Left hindlimb (tissue), 1 donor: ENCODE measurements around the gene MPND.

Experiments
- DNase-seq: peaks from one replicate; pipeline ENCODE4 v3.0.0-alpha.2; 2018

Gene MPND

DNA sequence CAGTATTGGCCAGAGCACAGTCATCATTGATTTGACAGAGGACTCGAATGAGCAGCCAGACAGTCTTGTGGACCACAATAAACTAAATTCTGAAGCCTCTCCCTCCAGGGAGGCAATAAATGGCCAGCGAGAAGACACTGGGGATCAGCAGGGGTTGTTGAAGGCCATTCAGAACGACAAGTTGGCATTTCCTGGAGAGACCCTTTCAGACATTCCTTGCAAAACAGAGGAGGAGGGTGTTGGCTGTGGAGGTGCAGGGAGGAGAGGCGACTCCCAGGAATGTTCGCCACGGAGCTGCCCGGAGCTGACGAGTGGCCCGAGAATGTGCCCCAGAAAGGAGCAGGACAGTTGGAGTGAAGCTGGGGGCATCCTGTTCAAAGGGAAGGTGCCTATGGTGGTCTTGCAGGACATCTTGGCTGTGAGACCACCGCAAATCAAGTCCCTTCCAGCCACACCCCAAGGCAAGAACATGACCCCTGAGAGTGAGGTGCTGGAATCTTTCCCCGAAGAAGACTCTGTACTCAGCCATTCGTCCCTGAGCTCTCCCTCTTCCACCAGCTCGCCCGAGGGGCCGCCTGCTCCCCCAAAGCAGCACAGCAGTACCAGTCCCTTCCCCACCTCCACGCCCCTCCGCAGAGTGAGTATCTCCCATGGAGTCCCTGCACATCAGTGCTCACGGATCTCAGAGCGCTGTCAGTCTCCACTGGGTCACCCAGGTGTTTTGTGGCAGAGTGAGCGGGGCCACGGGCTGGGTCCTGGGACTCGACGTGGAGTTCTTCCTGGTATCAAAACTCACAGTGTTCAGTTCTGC, 66.0 kb downstream of the MPND start:
- no peak for DNase-seq
